ENCODE data around the gene POLR1C. TPM values are rescaled to one million over a fixed set of nuclear protein-coding genes. Genes with fewer than 3 reads are reported as not detected.
A peak's percentile ranks its signal among the peaks of the same experiment; 100 is the strongest.

Gene POLR1C
- total RNA-seq, 1 donor from 2014 or later = 14.7 TPM

DNA sequence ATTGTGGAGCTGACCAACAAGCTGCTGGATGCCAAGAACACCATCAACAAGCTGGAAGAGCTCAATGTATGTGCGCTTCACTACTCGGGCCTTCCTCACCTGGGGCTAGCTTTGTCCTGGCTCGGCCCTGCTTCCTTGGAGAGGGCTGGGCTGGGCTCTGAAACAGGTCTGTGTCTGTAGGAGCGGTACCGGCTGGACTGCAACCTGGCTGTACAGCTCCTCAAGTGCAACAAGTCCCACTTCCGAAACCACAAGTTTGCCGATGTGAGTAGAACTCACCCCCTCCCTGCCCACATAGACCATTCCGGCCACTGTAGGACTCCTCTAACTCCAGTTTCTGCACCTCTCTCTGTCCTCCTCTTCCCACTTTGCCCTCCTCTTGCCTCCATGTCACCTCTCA lies 13.4 kb upstream of the POLR1C start:
- H3K36me3 ChIP-seq = peaks cover 67% of the 10 kb centered on the region
- DNase-seq = no peak
- intact Hi-C loops (cut with micrococcal nuclease) = no loop called here
- H3K4me3 ChIP-seq = no peak overlapping the region
- H3K27me3 ChIP-seq (ENCODE audit: low read depth) = peaks cover 3% of the 10 kb centered on the region
- peaks cover 29% of the 10 kb centered on the region for H3K4me1 ChIP-seq
- TF ChIP-seq CTCF (IDR thresholded peaks at IDR 0.05; ENCODE audit: borderline replicate concordance) = no peak
- no peaks in the 10 kb centered on the region for H3K9me3 ChIP-seq (replicated peaks)
- no peak overlapping the region for H3K27ac ChIP-seq (replicated peaks)

GRCh38 chr6:43504756-43505593 lies 11.9 kb upstream of the POLR1C start:
- DNase-seq = no peak
- no peaks in the 10 kb centered on the region for H3K9me3 ChIP-seq (replicated peaks)
- peaks cover 43% of the 10 kb centered on the region for H3K4me1 ChIP-seq
- no peak for TF ChIP-seq CTCF (IDR thresholded peaks at IDR 0.05; ENCODE audit: borderline replicate concordance)
- intact Hi-C loops (cut with micrococcal nuclease) = loop anchor here (5.0 kb wide), 1 partner anchor 53 kb away; no protein-coding TSS in a partner anchor
- H3K36me3 ChIP-seq = peaks cover 52% of the 10 kb centered on the region
- H3K27me3 ChIP-seq (ENCODE audit: low read depth) = peaks cover 6% of the 10 kb centered on the region
- H3K4me3 ChIP-seq = no peak overlapping the region
- H3K27ac ChIP-seq (replicated peaks) = no peak overlapping the region

- peaks cover 6% of the 10 kb centered on the region for H3K27me3 ChIP-seq (ENCODE audit: low read depth)
- no peak for TF ChIP-seq CTCF (IDR thresholded peaks at IDR 0.05; ENCODE audit: borderline replicate concordance)
- peaks cover 45% of the 10 kb centered on the region for H3K36me3 ChIP-seq
- no peak for DNase-seq
- no peak overlapping the region for H3K27ac ChIP-seq (replicated peaks)
- intact Hi-C loops (cut with micrococcal nuclease) = loop anchor here (5.0 kb wide), 1 partner anchor 53 kb away; no protein-coding TSS in a partner anchor
- peaks cover 51% of the 10 kb centered on the region for H3K4me1 ChIP-seq
- no peak overlapping the region for H3K4me3 ChIP-seq
- H3K9me3 ChIP-seq (replicated peaks) = no peaks in the 10 kb centered on the region
Observed at GRCh38 chr6:43505718-43506117, 11.2 kb upstream of the POLR1C start.

GRCh38 chr6:43506171-43506570 lies 10.7 kb upstream of the POLR1C start:
- Histone ChIP-seq H3K27me3 (ENCODE audit: low read depth) (peaks cover 6% of the 10 kb centered on the region), H3K4me3 (no peak overlapping the region), H3K36me3 (peaks cover 45% of the 10 kb centered on the region), H3K4me1 (peaks cover 55% of the 10 kb centered on the region), H3K9me3 (replicated peaks) (no peaks in the 10 kb centered on the region), H3K27ac (replicated peaks) (no peak overlapping the region)
- intact Hi-C loops (cut with micrococcal nuclease) = loop anchor here (5.0 kb wide), 1 partner anchor 54 kb away; no protein-coding TSS in a partner anchor
- no peak for TF ChIP-seq CTCF (IDR thresholded peaks at IDR 0.05; ENCODE audit: borderline replicate concordance)
- DNase-seq = no peak

- Histone ChIP-seq H3K36me3 (peaks cover 48% of the 10 kb centered on the region), H3K9me3 (replicated peaks) (no peaks in the 10 kb centered on the region), H3K4me3 (no peak overlapping the region), H3K27me3 (ENCODE audit: low read depth) (peaks cover 6% of the 10 kb centered on the region), H3K27ac (replicated peaks) (no peak overlapping the region), H3K4me1 (peaks cover 62% of the 10 kb centered on the region)
- peak; percentile 70 for DNase-seq
- intact Hi-C loops (cut with micrococcal nuclease) = loop anchor here (5.0 kb wide), 1 partner anchor 55 kb away; no protein-coding TSS in a partner anchor
- peak; percentile 95 for TF ChIP-seq CTCF (IDR thresholded peaks at IDR 0.05; ENCODE audit: borderline replicate concordance)
Observed at GRCh38 chr6:43506667-43507471, 10.0 kb upstream of the POLR1C start.

Measured in left ventricle myocardium inferior (tissue), 1 donor.